HG02571 (cell line): Measurements from ENCODE around the gene LZTS2.

Experiments used
- ATAC-seq: cut with Tn5 transposase; IDR thresholded peaks from one replicate; pipeline ENCODE4 v1.9.1; 2021; ENCODE audit warnings: mild to moderate bottlenecking, moderate library complexity; ENCODE audit not compliant: unreplicated experiment

LZTS2 gene

DNA sequence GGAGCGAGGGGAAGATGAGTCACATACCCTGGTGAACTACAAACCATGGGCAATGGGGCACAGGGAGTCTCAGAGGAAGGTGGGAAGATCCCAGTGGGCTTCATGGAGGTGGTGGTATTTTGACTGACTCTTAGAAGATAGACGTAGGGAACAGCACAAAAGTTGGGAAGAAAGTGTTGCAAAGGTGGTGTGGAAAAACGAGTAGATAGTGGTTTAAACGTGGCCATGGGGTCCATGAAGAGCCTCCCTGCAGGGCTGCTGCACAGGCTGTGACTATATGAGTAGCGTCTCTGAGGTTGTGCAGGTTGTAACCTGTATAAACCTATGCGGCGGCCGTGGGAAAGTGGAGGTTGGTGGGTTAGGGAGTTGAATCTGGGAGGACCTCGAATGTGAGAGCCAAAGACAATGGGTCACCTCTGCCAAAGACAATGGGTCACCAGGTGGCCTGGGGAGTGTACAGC is 13.8 kb downstream of the LZTS2 start:
- ATAC-seq, result no peak

- ATAC-seq, result no peak
Measured at GRCh38 chr10:101014230-101014884, 14.7 kb downstream of the LZTS2 start.

DNA sequence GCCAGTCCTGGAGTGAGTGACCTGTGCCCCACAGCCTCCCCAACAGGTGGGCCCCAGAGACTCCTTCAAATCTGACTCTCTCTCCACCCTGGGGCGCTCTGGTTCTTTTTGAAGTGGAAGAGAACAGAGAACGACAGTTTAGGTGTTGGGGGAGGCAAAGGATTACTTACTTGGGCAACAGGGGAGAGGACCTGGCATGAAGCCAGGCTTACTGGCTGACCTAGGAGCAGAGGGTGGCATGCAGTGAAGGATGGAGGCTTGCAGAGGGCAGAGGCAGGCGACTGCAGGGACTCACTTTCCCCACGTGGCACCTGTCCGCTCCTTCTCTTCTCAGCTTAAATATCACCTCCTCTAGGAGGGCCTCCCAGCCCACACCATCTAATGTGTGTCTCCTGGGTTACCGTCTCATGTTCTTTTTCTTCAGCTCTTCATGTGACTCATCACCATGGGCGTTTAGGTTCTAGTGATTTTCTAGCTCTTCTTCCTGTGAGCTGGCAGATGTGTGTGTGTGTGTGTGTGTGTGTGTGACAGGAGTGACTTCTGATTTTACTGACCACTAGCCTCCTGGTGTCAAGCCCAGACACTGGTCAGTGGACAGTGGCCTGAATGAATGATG is 15.5 kb downstream of the LZTS2 start:
- ATAC-seq, result no peak

- ATAC-seq, result no peak
Measured at GRCh38 chr10:101015582-101015973, 16.0 kb downstream of the LZTS2 start.

- no peak for ATAC-seq
Measured at GRCh38 chr10:101016814-101017213, 17.2 kb downstream of the LZTS2 start.

DNA sequence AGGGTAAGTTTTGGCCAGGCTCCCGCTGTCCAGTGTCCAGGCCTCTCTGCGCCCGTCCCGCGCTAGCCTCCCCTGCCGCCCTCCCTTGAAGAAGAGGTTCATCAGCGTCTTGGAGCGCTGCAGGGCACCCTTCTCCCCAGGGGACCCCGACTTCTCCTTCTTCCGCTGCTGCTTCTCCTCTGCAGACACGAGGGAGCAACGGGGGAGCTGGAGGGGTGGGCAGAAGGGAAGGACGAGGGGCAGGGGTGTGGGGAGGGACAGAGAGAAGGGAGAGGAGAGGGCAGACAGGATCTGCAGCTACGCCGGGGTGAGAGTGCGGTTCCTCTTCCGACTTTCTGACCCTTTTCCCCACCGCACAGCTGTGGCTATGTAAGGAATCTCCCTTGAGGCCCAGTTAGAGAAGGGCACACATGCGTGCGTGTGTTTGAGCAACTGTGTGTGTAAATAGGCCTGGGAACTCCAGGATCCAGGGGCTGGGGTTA is 18.6 kb downstream of the LZTS2 start:
- ATAC-seq, result no peak

DNA sequence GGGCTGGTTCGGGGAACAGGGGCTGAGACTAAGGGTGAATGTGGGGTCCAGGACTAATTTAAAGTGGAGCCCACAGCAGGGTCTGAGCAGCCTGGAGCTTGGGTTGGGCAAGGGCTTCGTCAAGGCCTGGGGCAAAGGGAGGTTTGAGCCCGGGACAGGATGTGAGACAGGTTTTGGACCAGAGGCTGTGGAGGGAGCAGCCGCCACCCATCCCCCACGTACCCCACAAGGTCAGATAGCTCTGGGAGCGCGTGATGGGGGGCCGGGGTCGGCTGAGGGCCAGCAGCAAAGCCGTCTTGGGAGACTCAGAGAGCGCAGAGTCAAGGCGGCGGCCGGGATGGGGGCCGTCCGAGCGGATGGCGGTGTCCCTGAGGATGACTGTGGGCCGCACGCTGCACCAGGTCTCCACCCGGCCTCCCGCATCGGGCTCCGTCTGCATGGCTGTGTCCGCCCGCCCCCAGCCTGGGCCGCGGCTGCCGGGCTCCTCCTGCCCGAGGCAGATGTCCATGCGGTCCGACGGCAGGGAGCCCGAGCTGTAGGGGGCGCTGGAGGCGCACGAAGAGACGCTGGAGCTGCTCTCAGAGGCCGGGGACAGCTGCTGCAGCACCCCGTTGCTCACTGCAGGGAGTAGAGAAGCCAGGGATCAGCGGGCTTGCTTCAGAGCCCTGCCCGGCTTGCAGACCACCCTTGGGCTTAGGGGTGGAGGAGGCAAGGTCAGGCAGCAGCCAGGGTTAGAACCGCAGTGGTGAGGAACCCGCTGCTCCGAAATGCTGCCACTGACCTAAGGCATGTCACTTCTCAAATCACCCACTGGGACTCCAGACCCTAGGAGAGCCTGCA is 19.2 kb downstream of the LZTS2 start:
- ATAC-seq, result no peak

DNA sequence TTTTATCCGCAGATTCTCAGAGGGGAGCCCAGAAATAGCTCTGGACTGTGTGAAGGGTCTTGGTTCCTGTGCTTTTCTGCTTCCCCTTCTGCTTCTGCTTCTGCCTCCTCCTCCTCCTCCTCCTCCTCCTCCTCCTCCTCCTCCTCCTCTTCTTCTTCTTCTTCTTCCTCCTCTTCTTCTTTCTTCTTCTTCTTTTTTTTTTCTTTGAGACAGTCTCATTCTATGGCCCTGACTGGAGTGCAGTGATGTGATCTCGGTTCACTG is 19.8 kb downstream of the LZTS2 start:
- ATAC-seq, result no peak

GRCh38 chr10:101020427-101021075 is 20.9 kb downstream of the LZTS2 start:
- no peak for ATAC-seq

- no peak for ATAC-seq
Measured at GRCh38 chr10:101021239-101021638, 21.6 kb downstream of the LZTS2 start.

GRCh38 chr10:101021692-101022251 is 22.2 kb downstream of the LZTS2 start:
- ATAC-seq, result no peak

DNA sequence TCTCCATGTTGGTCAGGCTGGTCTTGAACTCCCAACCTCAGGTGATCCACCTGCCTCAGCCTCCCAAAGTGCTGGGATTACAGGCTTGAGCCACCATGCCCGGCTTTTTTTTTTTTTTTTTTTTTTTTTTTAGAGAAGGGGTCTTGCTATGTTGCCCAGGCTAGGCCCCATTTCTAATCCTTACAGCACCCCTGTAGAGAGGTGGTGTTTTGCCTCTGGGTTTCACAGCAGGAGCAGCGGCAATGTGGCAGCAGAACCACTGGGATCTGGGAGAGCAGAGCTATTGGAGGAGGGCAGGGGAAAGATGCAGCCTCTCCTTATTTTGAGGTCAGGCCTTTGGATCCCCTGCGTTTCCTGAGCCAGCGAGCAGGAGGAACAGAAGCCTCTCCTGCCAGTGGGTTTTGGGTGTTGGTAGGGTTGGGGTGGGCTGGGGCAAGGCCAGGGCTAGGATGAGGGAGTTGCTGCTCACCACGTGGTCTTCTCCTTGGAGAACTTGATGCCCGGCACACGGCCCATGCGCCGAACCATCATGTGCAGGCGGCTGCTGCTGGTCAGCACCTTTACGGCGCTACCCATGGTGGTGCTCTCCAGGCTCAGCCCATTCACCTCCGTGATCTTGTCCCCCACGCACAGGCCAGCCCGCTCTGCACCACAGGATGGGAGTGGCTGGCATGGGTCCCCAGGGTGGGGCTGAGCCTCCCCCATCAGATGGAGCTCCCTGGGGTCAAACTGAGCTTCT is 23.5 kb downstream of the LZTS2 start:
- ATAC-seq, result no peak

DNA sequence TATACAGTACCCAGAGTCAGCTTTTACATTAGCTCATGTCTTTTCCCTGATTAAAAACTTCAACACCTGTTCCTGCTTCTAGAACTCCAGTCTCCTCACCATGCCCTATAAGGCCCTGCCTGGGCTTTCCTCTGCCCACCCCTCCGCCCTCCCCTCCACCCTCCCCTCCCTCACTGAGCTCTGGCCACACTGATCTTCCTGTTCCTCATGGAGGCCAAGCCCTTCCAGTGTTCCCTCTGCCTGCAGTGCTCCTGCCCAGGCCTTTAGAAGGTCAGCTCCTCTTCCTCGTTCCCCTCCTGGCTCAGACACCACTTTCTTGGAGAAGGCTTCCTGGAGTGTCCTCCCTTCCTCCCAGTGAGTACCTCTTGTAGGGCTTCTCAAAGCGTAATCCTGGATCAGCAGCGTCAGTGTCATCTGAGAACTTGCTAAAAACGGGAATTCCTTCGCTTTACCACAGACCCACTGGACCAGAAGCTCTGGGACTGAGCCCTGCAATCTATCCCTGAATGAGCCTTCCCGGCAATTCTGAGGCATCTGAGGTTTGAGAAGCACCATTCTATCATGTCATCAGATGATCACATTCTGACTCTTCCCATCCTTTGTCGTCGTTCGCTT is 27.6 kb downstream of the LZTS2 start:
- no peak for ATAC-seq

- no peak for ATAC-seq
Measured at GRCh38 chr10:101028446-101029337, 29.1 kb downstream of the LZTS2 start.

GRCh38 chr10:101029520-101030295 is 30.1 kb downstream of the LZTS2 start:
- no peak for ATAC-seq

GRCh38 chr10:101030496-101031127 is 31.0 kb downstream of the LZTS2 start:
- ATAC-seq, result no peak

DNA sequence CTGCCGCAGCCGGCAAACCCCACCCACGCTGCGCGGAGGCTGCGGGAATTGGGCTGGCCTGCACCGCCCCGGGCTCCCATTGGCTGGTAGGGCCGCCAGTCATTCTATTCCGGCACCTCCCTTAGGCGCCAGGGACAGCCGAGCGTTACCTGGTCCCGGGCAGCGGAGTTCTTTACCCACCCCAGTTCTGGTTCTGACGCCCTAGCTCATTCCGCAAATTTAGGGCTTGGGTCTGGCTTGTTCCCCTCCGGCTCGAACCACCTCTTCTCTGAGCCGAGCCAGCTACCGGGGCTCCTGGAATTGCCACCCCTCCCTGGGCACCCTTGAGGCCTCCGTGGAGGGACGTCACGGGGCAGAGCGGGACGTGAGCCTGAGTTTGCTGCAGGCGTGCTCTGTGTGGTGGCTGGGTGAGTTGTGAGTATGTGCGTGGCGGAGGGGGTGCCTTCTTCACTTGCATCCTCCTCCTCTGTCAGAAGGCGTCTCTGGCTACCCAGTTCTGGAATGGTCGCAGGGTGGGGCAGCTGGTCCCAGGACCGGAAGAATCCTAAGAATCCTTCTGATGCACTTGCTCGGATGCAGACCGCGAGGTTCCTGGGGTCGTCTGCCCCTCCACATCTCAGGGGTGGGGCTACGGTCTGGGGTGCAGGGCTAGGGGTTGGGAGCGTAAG is 31.7 kb downstream of the LZTS2 start, which contains the start of the genes PDZD7 and SFXN3:
Gene PDZD7 (minus strand): TSS at position 2 of the 668 bp plus-strand sequence. CDS start 910 bp downstream, outside the sequence.
Gene SFXN3 (plus strand): TSS at position 107 of the 668 bp plus-strand sequence. CDS start 3,461 bp downstream, outside the sequence.
- peak; percentile 90 for ATAC-seq
